IMR-90 (cell line): ENCODE results near the gene PGRMC1. TPM values are rescaled to one million over a fixed set of nuclear protein-coding genes. Genes with fewer than 3 reads are reported as not detected.

Experiments
- ATAC-seq: fragments of 200-7000 bp; cut with Tn5 transposase; 2 replicates; pipeline ENCODE4 v1.9.1; 2020; ENCODE audit warnings: low read depth, mild to moderate bottlenecking, moderate library complexity
- BruUV-seq: library from RNA; stranded (reverse); fragments of 400-500 nt; replicated peaks from 2 replicates; lab custom pipeline; 2021; lab: Mats Ljungman, UMichigan
- CTCF ChIA-PET: fragments of 300-600 bp; formaldehyde crosslinking; extraction: SDS; loops from one replicate; lab custom pipeline; 2021; ENCODE audit warnings: antibody characterized with exemption; lab: Yijun Ruan, JAX
- POLR2A ChIA-PET: fragments of 300-600 bp; sonication (Branson Sonifier 250); formaldehyde crosslinking; loops from one replicate; lab custom pipeline; 2022; ENCODE audit warnings: antibody characterized with exemption; ENCODE audit not compliant: unreplicated experiment; lab: Charles Lee
- DNase-seq: peaks from one replicate; pipeline ENCODE4 v3.0.0; 2013
- H2AFZ ChIP-seq: replicated peaks from 2 replicates; pipeline ENCODE3; 2013; ENCODE audit warnings: low read length, mild to moderate bottlenecking; ENCODE audit not compliant: poor library complexity
- H2AK5ac ChIP-seq: 2 replicates; pipeline ENCODE4 v1.6.1; 2013; ENCODE audit warnings: low read depth, low read length, inconsistent platforms
- H2AK9ac ChIP-seq: replicated peaks from 2 replicates; pipeline ENCODE3; 2013; ENCODE audit warnings: mild to moderate bottlenecking, low read depth, low read length, moderate library complexity; ENCODE audit not compliant: poor library complexity
- H2BK120ac ChIP-seq: 2 replicates; pipeline ENCODE4 v1.6.1; 2013; ENCODE audit warnings: low read depth, low read length, inconsistent platforms
- H2BK15ac ChIP-seq: 3 replicates; pipeline ENCODE4 v1.6.1; 2013; ENCODE audit warnings: low read depth, low read length, inconsistent platforms
- H2BK20ac ChIP-seq: 2 replicates; pipeline ENCODE4 v1.6.1; 2013; ENCODE audit warnings: low read depth, mild to moderate bottlenecking, inconsistent platforms, low read length, moderate library complexity
- H2BK5ac ChIP-seq: 2 replicates; pipeline ENCODE4 v1.6.1; 2013; ENCODE audit warnings: mild to moderate bottlenecking, low read depth, low read length, inconsistent platforms; ENCODE audit not compliant: poor library complexity, severe bottlenecking
- H3K14ac ChIP-seq: replicated peaks from 2 replicates; pipeline ENCODE4 v1.6.1; 2013; ENCODE audit warnings: low read depth, low read length, inconsistent platforms
- H3K18ac ChIP-seq: 2 replicates; pipeline ENCODE4 v1.6.1; 2013; ENCODE audit warnings: low read depth, low read length, control low read depth
- H3K23ac ChIP-seq: 2 replicates; pipeline ENCODE4 v1.6.1; 2013; ENCODE audit warnings: low read depth, low read length, inconsistent platforms
- H3K27ac ChIP-seq: 2 replicates; pipeline ENCODE4 v1.5.1; 2013; ENCODE audit warnings: mild to moderate bottlenecking, control low read depth, low read length; ENCODE audit not compliant: insufficient read depth
- H3K27me3 ChIP-seq: 2 replicates; pipeline ENCODE4 v1.6.1; 2013; ENCODE audit warnings: low read length; ENCODE audit not compliant: control insufficient read depth, insufficient read depth
- H3K36me3 ChIP-seq: 2 replicates; pipeline ENCODE4 v1.6.1; 2013; ENCODE audit warnings: low read length, mixed read lengths; ENCODE audit not compliant: control insufficient read depth, insufficient read depth
- H3K4ac ChIP-seq: 2 replicates; pipeline ENCODE4 v1.6.1; 2013; ENCODE audit warnings: low read depth, low read length, inconsistent platforms
- H3K4me1 ChIP-seq: 2 replicates; pipeline ENCODE4 v1.6.1; 2013; ENCODE audit warnings: low read length, mixed read lengths; ENCODE audit not compliant: control insufficient read depth, insufficient read depth
- H3K4me2 ChIP-seq: 2 replicates; pipeline ENCODE4 v1.6.1; 2013; ENCODE audit warnings: low read depth, mild to moderate bottlenecking, control low read depth, low read length, moderate library complexity
- H3K4me3 ChIP-seq: 2 replicates; pipeline ENCODE4 v1.5.1; 2013; ENCODE audit warnings: low read depth, mild to moderate bottlenecking, control low read depth, low read length, moderate library complexity; ENCODE audit not compliant: insufficient read depth
- H3K56ac ChIP-seq: 2 replicates; pipeline ENCODE4 v1.6.1; 2013; ENCODE audit warnings: low read length, inconsistent platforms; ENCODE audit not compliant: insufficient read depth; ENCODE audit errors: extremely low read depth
- H3K79me1 ChIP-seq, 2 experiments: 2 replicates each; pipeline ENCODE4 v1.6.1; 2013; ENCODE audit warnings: low read length in 2 of 2, inconsistent platforms in 1 of 2, low read depth in 1 of 2
- H3K9ac ChIP-seq: 2 replicates; pipeline ENCODE4 v1.6.1; 2013; ENCODE audit warnings: low read depth, low read length, control low read depth
- H3K9me1 ChIP-seq: 2 replicates; pipeline ENCODE4 v1.6.1; 2013; ENCODE audit warnings: low read length, inconsistent platforms; ENCODE audit not compliant: insufficient read depth
- H3K9me3 ChIP-seq: 2 replicates; pipeline ENCODE4 v1.6.1; 2013; ENCODE audit warnings: low read length; ENCODE audit not compliant: control insufficient read depth, insufficient read depth
- H4K20me1 ChIP-seq: 2 replicates; pipeline ENCODE4 v1.6.1; 2013; ENCODE audit warnings: low read length, inconsistent platforms; ENCODE audit not compliant: insufficient read depth
- H4K5ac ChIP-seq: 2 replicates; pipeline ENCODE4 v1.6.1; 2013; ENCODE audit warnings: mild to moderate bottlenecking, low read depth, low read length, control low read depth
- H4K8ac ChIP-seq, 2 experiments: 2 replicates each; pipeline ENCODE4 v1.6.1; 2013; ENCODE audit warnings: low read depth in 2 of 2, low read length in 2 of 2, control low read depth in 1 of 2, inconsistent platforms in 1 of 2
- H4K91ac ChIP-seq: 2 replicates; pipeline ENCODE4 v1.6.1; 2013; ENCODE audit warnings: low read depth, low read length, inconsistent platforms; ENCODE audit not compliant: insufficient read depth
- BHLHE40 ChIP-seq: fragments of 150-350 bp; IDR thresholded peaks from 2 replicates; pipeline ENCODE4 v1.6.1; 2016; ENCODE audit warnings: mild to moderate bottlenecking, low read depth, low read length
- CEBPB ChIP-seq: IDR thresholded peaks from 2 replicates; pipeline ENCODE4 v1.6.1; 2012; ENCODE audit warnings: low read depth, low read length, improper control_type of control experiment
- CHD1 ChIP-seq: IDR thresholded peaks from 2 replicates; pipeline ENCODE4 v1.6.1; 2012; ENCODE audit warnings: low read depth, low read length, improper control_type of control experiment
- FOS ChIP-seq: fragments of 150-350 bp; IDR thresholded peaks from 2 replicates; pipeline ENCODE4 v1.6.1; 2016; ENCODE audit warnings: low read depth, low read length
- MAFK ChIP-seq: IDR thresholded peaks from 2 replicates; pipeline ENCODE4 v1.6.1; 2012; ENCODE audit warnings: low read depth, low read length, improper control_type of control experiment
- MAZ ChIP-seq: IDR thresholded peaks from 2 replicates; pipeline ENCODE4 v1.6.1; 2012; ENCODE audit warnings: low read depth, mild to moderate bottlenecking, low read length, improper control_type of control experiment, moderate library complexity, borderline replicate concordance
- MXI1 ChIP-seq: IDR thresholded peaks from 2 replicates; pipeline ENCODE4 v1.6.1; 2012; ENCODE audit warnings: low read depth, mild to moderate bottlenecking, low read length, moderate library complexity, borderline replicate concordance
- NFE2L2 ChIP-seq: fragments of 150-350 bp; IDR thresholded peaks from 2 replicates; pipeline ENCODE4 v1.6.1; 2016; ENCODE audit warnings: low read depth, mild to moderate bottlenecking, low read length
- POLR2A ChIP-seq: IDR thresholded peaks from 2 replicates; pipeline ENCODE4 v1.6.1; 2012; ENCODE audit warnings: mild to moderate bottlenecking, low read depth, low read length
- RAD21 ChIP-seq: IDR thresholded peaks from 2 replicates; pipeline ENCODE4 v1.6.1; 2012; ENCODE audit warnings: low read length, improper control_type of control experiment
- RCOR1 ChIP-seq: IDR thresholded peaks from 2 replicates; pipeline ENCODE4 v1.6.1; 2012; ENCODE audit warnings: mild to moderate bottlenecking, low read length, improper control_type of control experiment; ENCODE audit not compliant: insufficient replicate concordance
- RFX5 ChIP-seq: IDR thresholded peaks from 2 replicates; pipeline ENCODE4 v1.8.0; 2012; ENCODE audit warnings: low read depth, mild to moderate bottlenecking, low read length, moderate library complexity
- SMC3 ChIP-seq: fragments of 150-350 bp; IDR thresholded peaks from 2 replicates; pipeline ENCODE4 v1.6.1; 2016; ENCODE audit warnings: low read depth, mild to moderate bottlenecking, antibody characterized with exemption, low read length, moderate library complexity
- WGBS, 2 experiments: methylation state at CpG; one replicate each; pipeline versions ENCODE4 v1.1.5 to v1.1.7; 2013; ENCODE audit warnings: missing lambda C conversion rate in 2 of 2; ENCODE audit not compliant: insufficient read length in 1 of 2; ENCODE audit errors: extremely low coverage in 2 of 2; 5-methylcytosine and 5-hydroxymethylcytosine counted together
- dilution Hi-C: fragments of 300-500 bp; cut with HindIII; formaldehyde crosslinking; loops from one replicate; pipeline ENCODE4 v1.14.3; 2018; ENCODE audit warnings: low sequenced_read_pairs; ENCODE audit not compliant: unreplicated experiment
- in situ Hi-C: fragments of 300-500 bp; cut with MboI; formaldehyde crosslinking; loops from 3 replicates; pipeline ENCODE4 v1.14.3; 2019; ENCODE audit warnings: low sequenced_read_pairs, inconsistent platforms, mixed read lengths
- intact Hi-C: fragments of 100-400 bp; cut with micrococcal nuclease; formaldehyde crosslinking; loops from 2 replicates; pipeline ENCODE4 v1.10.0; 2022
- polyA plus RNA-seq, 3 experiments: library from polyadenylated mRNA; depleted of rRNA; stranded (reverse); fragments of >200 nt; gene quantifications; 2 replicates each; pipeline ENCODE4 v1.2.3, GENCODE V29; 2012; ENCODE audit warnings: low replicate concordance in 1 of 3
- total RNA-seq: library from RNA; depleted of rRNA; stranded (reverse); fragments of >200 nt; gene quantifications from 2 replicates; pipeline ENCODE4 v1.2.3, GENCODE V29; 2012
- TF ChIP-seq, protein P1 (sequence below): conservative IDR thresholded peaks from 2 replicates; pipeline ENCODE4 v1.5.1; 2012; ENCODE audit warnings: mild to moderate bottlenecking, low read depth, low read length, improper control_type of control experiment
- TF ChIP-seq, protein P2 (sequence below): fragments of 150-350 bp; IDR thresholded peaks from 2 replicates; pipeline ENCODE4 v1.6.1; 2016; ENCODE audit warnings: low read depth, mild to moderate bottlenecking, low read length, moderate library complexity, borderline replicate concordance
- TF ChIP-seq, protein P3 (sequence below): fragments of 150-350 bp; IDR thresholded peaks from 2 replicates; pipeline ENCODE4 v1.6.1; 2017; ENCODE audit warnings: mild to moderate bottlenecking, antibody characterized with exemption, low read length, low read depth

PGRMC1 gene
- total and polyA plus RNA-seq, 2 of the 4 experiments (the other 2 are of a cell fraction), result 58.5 to 75.3 TPM

DNA sequence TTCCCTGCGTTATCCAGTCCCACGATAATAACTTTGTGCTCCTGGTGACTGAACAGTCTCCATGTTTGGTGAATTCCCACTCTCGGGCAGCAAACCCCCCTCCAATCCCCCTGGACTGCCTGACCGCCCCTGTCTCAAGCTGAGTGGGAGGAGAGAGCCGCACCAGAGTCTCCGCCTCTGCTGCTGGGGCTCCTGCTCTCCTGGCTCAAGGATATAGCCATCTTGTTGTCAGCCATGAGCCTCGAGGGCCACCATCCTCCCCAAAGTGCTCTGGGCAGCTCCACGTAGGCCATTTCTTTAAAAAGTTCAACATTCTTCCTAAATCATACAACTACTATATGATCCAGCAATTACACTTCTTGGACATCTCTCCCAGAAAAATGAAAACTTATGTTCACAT is 49.3 kb upstream of the PGRMC1 start:
- Histone ChIP-seq H3K4ac (no peak overlapping the region), H4K91ac (no peak overlapping the region), H3K23ac (no peak overlapping the region), H2BK20ac (no peak overlapping the region), H3K4me3 (no peak overlapping the region), H3K4me2 (no peak overlapping the region), H4K8ac (no peak overlapping the region), H3K18ac (no peak overlapping the region), H2BK15ac (no peak overlapping the region), H3K56ac (no peak overlapping the region), H3K79me1 (no peaks in the 10 kb centered on the region), H3K27me3 (peaks cover 2% of the 10 kb centered on the region; the same call in 1 of the 2 replicates), H3K9me3 (no peaks in the 10 kb centered on the region), H3K36me3 (no peaks in the 10 kb centered on the region), H3K27ac (no peak overlapping the region), H4K20me1 (no peaks in the 10 kb centered on the region), H3K4me1 (no peaks in the 10 kb centered on the region), H2AFZ (no peak overlapping the region), H2BK5ac (no peak overlapping the region), H3K14ac (no peak overlapping the region), H2BK120ac (no peak overlapping the region), H2AK5ac (no peak overlapping the region), H3K9ac (no peak overlapping the region), H2AK9ac (no peak overlapping the region), H4K5ac (no peak overlapping the region), H3K9me1 (no peaks in the 10 kb centered on the region)
- DNase-seq, result no peak
- TF ChIP-seq RFX5 (no peak), NFE2L2 (no peak), CEBPB (no peak), POLR2A (no peak), SMC3 (no peak), MAFK (no peak), RAD21 (no peak), FOS (no peak), CHD1 (no peak), BHLHE40 (no peak), MAZ (no peak), MXI1 (no peak), RCOR1 (no peak)
- TF ChIP-seq, protein P1, sequence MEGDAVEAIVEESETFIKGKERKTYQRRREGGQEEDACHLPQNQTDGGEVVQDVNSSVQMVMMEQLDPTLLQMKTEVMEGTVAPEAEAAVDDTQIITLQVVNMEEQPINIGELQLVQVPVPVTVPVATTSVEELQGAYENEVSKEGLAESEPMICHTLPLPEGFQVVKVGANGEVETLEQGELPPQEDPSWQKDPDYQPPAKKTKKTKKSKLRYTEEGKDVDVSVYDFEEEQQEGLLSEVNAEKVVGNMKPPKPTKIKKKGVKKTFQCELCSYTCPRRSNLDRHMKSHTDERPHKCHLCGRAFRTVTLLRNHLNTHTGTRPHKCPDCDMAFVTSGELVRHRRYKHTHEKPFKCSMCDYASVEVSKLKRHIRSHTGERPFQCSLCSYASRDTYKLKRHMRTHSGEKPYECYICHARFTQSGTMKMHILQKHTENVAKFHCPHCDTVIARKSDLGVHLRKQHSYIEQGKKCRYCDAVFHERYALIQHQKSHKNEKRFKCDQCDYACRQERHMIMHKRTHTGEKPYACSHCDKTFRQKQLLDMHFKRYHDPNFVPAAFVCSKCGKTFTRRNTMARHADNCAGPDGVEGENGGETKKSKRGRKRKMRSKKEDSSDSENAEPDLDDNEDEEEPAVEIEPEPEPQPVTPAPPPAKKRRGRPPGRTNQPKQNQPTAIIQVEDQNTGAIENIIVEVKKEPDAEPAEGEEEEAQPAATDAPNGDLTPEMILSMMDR, result no peak
- TF ChIP-seq, protein P2, sequence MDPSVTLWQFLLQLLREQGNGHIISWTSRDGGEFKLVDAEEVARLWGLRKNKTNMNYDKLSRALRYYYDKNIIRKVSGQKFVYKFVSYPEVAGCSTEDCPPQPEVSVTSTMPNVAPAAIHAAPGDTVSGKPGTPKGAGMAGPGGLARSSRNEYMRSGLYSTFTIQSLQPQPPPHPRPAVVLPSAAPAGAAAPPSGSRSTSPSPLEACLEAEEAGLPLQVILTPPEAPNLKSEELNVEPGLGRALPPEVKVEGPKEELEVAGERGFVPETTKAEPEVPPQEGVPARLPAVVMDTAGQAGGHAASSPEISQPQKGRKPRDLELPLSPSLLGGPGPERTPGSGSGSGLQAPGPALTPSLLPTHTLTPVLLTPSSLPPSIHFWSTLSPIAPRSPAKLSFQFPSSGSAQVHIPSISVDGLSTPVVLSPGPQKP, result no peak
- TF ChIP-seq, protein P3, sequence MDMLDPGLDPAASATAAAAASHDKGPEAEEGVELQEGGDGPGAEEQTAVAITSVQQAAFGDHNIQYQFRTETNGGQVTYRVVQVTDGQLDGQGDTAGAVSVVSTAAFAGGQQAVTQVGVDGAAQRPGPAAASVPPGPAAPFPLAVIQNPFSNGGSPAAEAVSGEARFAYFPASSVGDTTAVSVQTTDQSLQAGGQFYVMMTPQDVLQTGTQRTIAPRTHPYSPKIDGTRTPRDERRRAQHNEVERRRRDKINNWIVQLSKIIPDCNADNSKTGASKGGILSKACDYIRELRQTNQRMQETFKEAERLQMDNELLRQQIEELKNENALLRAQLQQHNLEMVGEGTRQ, result no peak
- in situ Hi-C loops (no loop called here), dilution Hi-C loops (no loop called here), intact Hi-C loops (no loop called here)
- ChIA-PET CTCF (no interaction called here), POLR2A (no interaction called here)
- no TSS peak for BruUV-seq
- 29% methylated on average over 5 of the region's 8 CpGs; no CpG with 5 or more reads in 1 of the 2 experiments for WGBS, 2 experiments
- ATAC-seq, result no peak
